GM19239 (cell line): ENCODE measurements around the gene SIX1.
A peak's percentile ranks its signal among the peaks of the same experiment; 100 is the strongest.

ENCODE experiments used
- DNase-seq: peaks from one replicate; pipeline ENCODE4 v3.0.0; 2011; ENCODE audit warnings: low spot score; ENCODE audit not compliant: insufficient read length
- FAIRE-seq: peaks from 2 replicates; lab custom pipeline; 2011; peaks lifted over from hg19 to GRCh38; lab: Jason Lieb, UNC

SIX1 gene

GRCh38 chr14:60643463-60644314 is 5.6 kb downstream of the SIX1 start:
- DNase-seq (no peak), FAIRE-seq (no peak)

GRCh38 chr14:60643141-60643462 is 6.2 kb downstream of the SIX1 start:
- no peak for FAIRE-seq
- DNase-seq = no peak

- no peak for FAIRE-seq
- DNase-seq = no peak
Measured at GRCh38 chr14:60642270-60643140, 6.8 kb downstream of the SIX1 start.

GRCh38 chr14:60641742-60642269 is 7.5 kb downstream of the SIX1 start:
- FAIRE-seq (no peak), DNase-seq (no peak)

GRCh38 chr14:60640859-60641741 is 8.2 kb downstream of the SIX1 start:
- no peak for DNase-seq
- no peak for FAIRE-seq

- FAIRE-seq (no peak), DNase-seq (no peak)
Measured at GRCh38 chr14:60639674-60640073, 9.6 kb downstream of the SIX1 start.

- no peak for FAIRE-seq
- DNase-seq = no peak
Measured at GRCh38 chr14:60637479-60638315, 11.6 kb downstream of the SIX1 start.

- FAIRE-seq (no peak), DNase-seq (no peak)
Measured at GRCh38 chr14:60636879-60637478, 12.3 kb downstream of the SIX1 start.

GRCh38 chr14:60634153-60634552 is 15.1 kb downstream of the SIX1 start:
- FAIRE-seq (no peak), DNase-seq (no peak)

- peak; percentile 40 for FAIRE-seq
Measured at GRCh38 chr14:60632777-60633176, 16.5 kb downstream of the SIX1 start.

GRCh38 chr14:60632257-60632656 is 17.0 kb downstream of the SIX1 start:
- no peak for FAIRE-seq
- DNase-seq = no peak

More at GRCh38 chr14:60632777-60633176, 16.5 kb downstream of the SIX1 start:
- DNase-seq = no peak

- DNase-seq (no peak), FAIRE-seq (no peak)
Measured at GRCh38 chr14:60631842-60632241, 17.4 kb downstream of the SIX1 start.

- FAIRE-seq (no peak), DNase-seq (no peak)
Measured at GRCh38 chr14:60630129-60630528, 19.1 kb downstream of the SIX1 start.

- FAIRE-seq = no peak
- DNase-seq = no peak
Measured at GRCh38 chr14:60628892-60629291, 20.4 kb downstream of the SIX1 start.

- FAIRE-seq (no peak), DNase-seq (no peak)
Measured at GRCh38 chr14:60622917-60623257, 26.4 kb downstream of the SIX1 start.

GRCh38 chr14:60622210-60622916 is 26.9 kb downstream of the SIX1 start:
- DNase-seq (no peak), FAIRE-seq (no peak)

- FAIRE-seq (no peak), DNase-seq (no peak)
Measured at GRCh38 chr14:60621386-60621785, 27.9 kb downstream of the SIX1 start.

- DNase-seq (no peak), FAIRE-seq (no peak)
Measured at GRCh38 chr14:60618241-60618640, 31.0 kb downstream of the SIX1 start.
